A549 (cell line): ENCODE results near the gene SYNPR. TPM values are rescaled to one million over a fixed set of nuclear protein-coding genes. Genes with fewer than 3 reads are reported as not detected.
A peak's percentile ranks its signal among the peaks of the same experiment; 100 is the strongest.

Experiments
- ATAC-seq, 2 experiments: fragments of 200-7000 bp in 1 of 2; fragments of >200 bp in 1 of 2; cut with Nextera tagmentation in 1 of 2; cut with Tn5 transposase in 1 of 2; 3 replicates each; pipeline versions ENCODE4 v1.8.0 to v1.9.1; 2018 to 2020; ENCODE audit warnings: mild to moderate bottlenecking in 1 of 2, moderate library complexity in 1 of 2
- CTCF ChIA-PET: fragments of 300-600 bp; sonication (Branson Sonifier 250); formaldehyde crosslinking; extraction: SDS; loops from one replicate; lab custom pipeline; 2021; ENCODE audit warnings: antibody characterized with exemption, inconsistent platforms; lab: Yijun Ruan, JAX
- POLR2A ChIA-PET: fragments of 350-600 bp; formaldehyde crosslinking; extraction: SDS; loops from one replicate; lab custom pipeline; 2021; ENCODE audit warnings: antibody characterized with exemption, inconsistent platforms; lab: Yijun Ruan, JAX
- DNase-seq, 2 experiments: peaks; one replicate each; pipeline versions ENCODE4 v3.0.0 to v3.0.0-alpha.2; 2011 to 2016; ENCODE audit warnings: low read depth in 1 of 2, low spot score in 1 of 2
- FAIRE-seq: peaks from 2 replicates; lab custom pipeline; 2011; peaks lifted over from hg19 to GRCh38; lab: Jason Lieb, UNC
- H3K27ac ChIP-seq, 2 experiments: fragments of >200 bp; sonication (Bioruptor Twin); formaldehyde crosslinking; 3 replicates each; pipeline ENCODE4 v1.5.1; 2016 to 2017
- H3K4me1 ChIP-seq: fragments of >200 bp; sonication (Bioruptor Twin); formaldehyde crosslinking; 3 replicates; pipeline ENCODE4 v1.6.1; 2016
- H3K4me2 ChIP-seq: fragments of >200 bp; sonication (Bioruptor Twin); formaldehyde crosslinking; 3 replicates; pipeline ENCODE4 v1.6.1; 2016
- H3K4me3 ChIP-seq: fragments of >200 bp; sonication (Bioruptor Twin); formaldehyde crosslinking; 3 replicates; pipeline ENCODE4 v1.5.1; 2016
- H3K9me3 ChIP-seq: fragments of >200 bp; sonication (Bioruptor Twin); formaldehyde crosslinking; 3 replicates; pipeline ENCODE4 v1.6.1; 2016
- CBX2 ChIP-seq: fragments of 200-600 bp; sonication (generic); IDR thresholded peaks from 2 replicates; pipeline ENCODE4 v1.6.1; 2016; ENCODE audit warnings: low read depth, mild to moderate bottlenecking, borderline replicate concordance
- CEBPB ChIP-seq, 2 experiments: fragments of >200 bp in 1 of 2; sonication (Bioruptor Twin) in 1 of 2; formaldehyde crosslinking in 1 of 2; IDR thresholded peaks; 2 replicates each; pipeline ENCODE4 v1.6.1; 2012 to 2016
- E2F6 ChIP-seq: IDR thresholded peaks from 2 replicates; pipeline ENCODE4 v1.6.1; 2012; ENCODE audit warnings: low read depth, borderline replicate concordance
- EP300 ChIP-seq, 2 experiments: fragments of >200 bp; sonication (Bioruptor Twin); formaldehyde crosslinking; IDR thresholded peaks; 2 replicates in 1 of 2; 3 replicates in 1 of 2; pipeline ENCODE4 v1.6.1; 2016 to 2017
- ESRRA ChIP-seq: fragments of 150-350 bp; IDR thresholded peaks from 2 replicates; pipeline ENCODE4 v1.6.1; 2014; ENCODE audit warnings: mild to moderate bottlenecking, low read length, borderline replicate concordance
- HES2 ChIP-seq: fragments of >200 bp; sonication (Bioruptor Twin); formaldehyde crosslinking; IDR thresholded peaks from 2 replicates; pipeline ENCODE4 v1.6.1; 2016
- HOXB5 ChIP-seq: fragments of 250-450 bp; sonication (Bioruptor Pico); IDR thresholded peaks from 2 replicates; pipeline ENCODE4 v1.5.0; 2020; ENCODE audit warnings: mild to moderate bottlenecking, moderate library complexity
- KDM1A ChIP-seq: fragments of 200-600 bp; sonication (generic); IDR thresholded peaks from 2 replicates; pipeline ENCODE4 v1.6.1; 2016; ENCODE audit warnings: low read depth, mild to moderate bottlenecking
- MAFK ChIP-seq: fragments of 450-650 bp; IDR thresholded peaks from 2 replicates; pipeline ENCODE4 v1.6.1; 2014; ENCODE audit not compliant: partially characterized antibody
- NPAS2 ChIP-seq: fragments of 250-450 bp; sonication (Bioruptor Pico); IDR thresholded peaks from 2 replicates; pipeline ENCODE4 v1.8.0; 2022; ENCODE audit warnings: mild to moderate bottlenecking, moderate library complexity, borderline replicate concordance
- PBX3 ChIP-seq: IDR thresholded peaks from 2 replicates; pipeline ENCODE4 v1.6.1; 2012
- PHF8 ChIP-seq: fragments of 200-600 bp; sonication (generic); IDR thresholded peaks from 2 replicates; pipeline ENCODE4 v1.6.1; 2016; ENCODE audit warnings: low read depth, mild to moderate bottlenecking, antibody characterized with exemption, moderate library complexity, borderline replicate concordance
- POLR2A ChIP-seq: IDR thresholded peaks from 2 replicates; pipeline ENCODE4 v1.6.1; 2012; ENCODE audit warnings: mild to moderate bottlenecking, low read length
- RCOR1 ChIP-seq: fragments of 150-350 bp; IDR thresholded peaks from 2 replicates; pipeline ENCODE4 v1.6.1; 2014; ENCODE audit warnings: antibody characterized with exemption, low read length, low read depth
- REST ChIP-seq: fragments of 200-600 bp; sonication (generic); IDR thresholded peaks from 2 replicates; pipeline ENCODE4 v1.6.1; 2016; ENCODE audit warnings: antibody characterized with exemption, mild to moderate bottlenecking, moderate library complexity
- RNF2 ChIP-seq: fragments of 200-600 bp; sonication (generic); IDR thresholded peaks from 2 replicates; pipeline ENCODE4 v1.6.1; 2016; ENCODE audit warnings: low read depth, mild to moderate bottlenecking, antibody characterized with exemption, moderate library complexity, borderline replicate concordance
- SMC3 ChIP-seq: fragments of >200 bp; sonication (Bioruptor Twin); formaldehyde crosslinking; IDR thresholded peaks from 3 replicates; pipeline ENCODE4 v1.6.1; 2018; ENCODE audit warnings: inconsistent platforms
- TP53 ChIP-seq: fragments of 250-450 bp; sonication (Bioruptor Pico); IDR thresholded peaks from 2 replicates; pipeline ENCODE4 v1.5.0; 2021; ENCODE audit warnings: mild to moderate bottlenecking, moderate library complexity
- ZC3H11A ChIP-seq: fragments of 450-650 bp; IDR thresholded peaks from 2 replicates; pipeline ENCODE4 v1.6.1; 2014; ENCODE audit warnings: antibody characterized with exemption, mild to moderate bottlenecking
- ZFP36 ChIP-seq: fragments of 450-650 bp; IDR thresholded peaks from 2 replicates; pipeline ENCODE4 v1.6.1; 2014; ENCODE audit warnings: borderline replicate concordance; ENCODE audit not compliant: partially characterized antibody
- WGBS: methylation state at CpG from one replicate; pipeline ENCODE4 v1.1.6; 2017; ENCODE audit errors: missing lambda C conversion rate; 5-methylcytosine and 5-hydroxymethylcytosine counted together
- polyA plus RNA-seq, 4 experiments: library from polyadenylated mRNA; depleted of rRNA in 3 of 4; stranded (reverse); fragments of >200 nt; fragmentation: RNase III in 1 of 4; extraction: RNeasy Plus Mini Kit Qiagen cat#74134 plus additional on column Dnase treatment in 1 of 4; gene quantifications; 2 replicates in 3 of 4; 3 replicates in 1 of 4; pipeline ENCODE4 v1.2.3, GENCODE V29; 2011 to 2017

Gene SYNPR
- polyA plus RNA-seq, 2 of the 4 experiments (the other 2 are of a cell fraction): not detected

GRCh38 chr3:63274359-63274758, 3.7 kb upstream of the SYNPR start:
- FAIRE-seq: no peak
- Histone ChIP-seq H3K27ac (no peak overlapping the region), H3K4me1 (no peaks in the 10 kb centered on the region), H3K4me2 (no peak overlapping the region), H3K9me3 (no peaks in the 10 kb centered on the region), H3K4me3 (no peak overlapping the region)
- no peak for ATAC-seq
- 27% methylated on average over 1 of the region's 1 CpG for WGBS
- TF ChIP-seq MAFK (peak; percentile 56), REST (no peak)
- no peak for DNase-seq
- ChIA-PET CTCF (no interaction called here), POLR2A (no interaction called here)

GRCh38 chr3:63279005-63279841, 1.1 kb downstream of the SYNPR start:
- Histone ChIP-seq H3K27ac (no peak overlapping the region), H3K4me3 (no peak overlapping the region), H3K9me3 (no peaks in the 10 kb centered on the region), H3K4me2 (no peak overlapping the region), H3K4me1 (no peaks in the 10 kb centered on the region)
- ChIA-PET CTCF (interaction anchor here (0.6 kb wide), 1 partner anchor 38 kb away, joined by 4 read pairs; no protein-coding TSS in a partner anchor), POLR2A (no interaction called here)
- 14% methylated on average over 21 of the region's 22 CpGs for WGBS
- FAIRE-seq: no peak
- ATAC-seq: no peak
- no peak for DNase-seq
- no peak for TF ChIP-seq PHF8
- TF ChIP-seq HOXB5 (CRISPR knock-in tag): no peak
- no peak for TF ChIP-seq POLR2A

- H3K9me3 ChIP-seq: no peaks in the 10 kb centered on the region
- no peak overlapping the region for H3K4me3 ChIP-seq
- TF ChIP-seq ZFP36 (no peak), SMC3 (no peak), KDM1A (no peak), RNF2 (no peak), ESRRA (no peak), CEBPB (IDR thresholded peaks at IDR 0.05) (no peak), RCOR1 (no peak), PHF8 (no peak), EP300 (IDR thresholded peaks at IDR 0.05) (no peak), NPAS2 (CRISPR knock-in tag) (no peak), TP53 (no peak), CBX2 (no peak), HES2 (no peak), E2F6 (no peak), ZC3H11A (no peak), PBX3 (no peak)
- TF ChIP-seq, all 56 proteins: peak for 0
- Histone ChIP-seq H3K4me2 (no peak overlapping the region), H3K27ac (no peak overlapping the region), H3K4me1 (no peaks in the 10 kb centered on the region)
- POLR2A ChIA-PET: no interaction called here
- ATAC-seq (no peak), FAIRE-seq (no peak), DNase-seq (no peak)
- CTCF ChIA-PET: no interaction called here
- WGBS: 6% methylated on average over 2 of the region's 2 CpGs
Observed at GRCh38 chr3:63287610-63288009, 9.5 kb downstream of the SYNPR start.
